ENCODE data around the gene B3GALNT2. TPM values are rescaled to one million over a fixed set of nuclear protein-coding genes. Genes with fewer than 3 reads are reported as not detected.

The B3GALNT2 gene
- polyA plus RNA-seq, 3 donors: 8.9 to 11.8 (median 10.4) TPM

GRCh38 chr1:235513495-235514366, 9.5 kb upstream of the B3GALNT2 start:
- 91% methylated on average over 3 of the region's 8 CpGs for WGBS (ENCODE audit: insufficient coverage)
- no peak overlapping the region for H3K27ac ChIP-seq (ENCODE audit: low read depth in 1 of 2, low read length in 2 of 2)
- no peaks in the 10 kb centered on the region for H3K36me3 Mint-ChIP-seq
- H3K4me1 ChIP-seq (ENCODE audit: control insufficient read depth in 1 of 2, insufficient read depth in 2 of 2, low read length in 2 of 2): peaks cover 3 to 5% of the 10 kb centered on the region in 2 donors
- TF ChIP-seq, protein P1, sequence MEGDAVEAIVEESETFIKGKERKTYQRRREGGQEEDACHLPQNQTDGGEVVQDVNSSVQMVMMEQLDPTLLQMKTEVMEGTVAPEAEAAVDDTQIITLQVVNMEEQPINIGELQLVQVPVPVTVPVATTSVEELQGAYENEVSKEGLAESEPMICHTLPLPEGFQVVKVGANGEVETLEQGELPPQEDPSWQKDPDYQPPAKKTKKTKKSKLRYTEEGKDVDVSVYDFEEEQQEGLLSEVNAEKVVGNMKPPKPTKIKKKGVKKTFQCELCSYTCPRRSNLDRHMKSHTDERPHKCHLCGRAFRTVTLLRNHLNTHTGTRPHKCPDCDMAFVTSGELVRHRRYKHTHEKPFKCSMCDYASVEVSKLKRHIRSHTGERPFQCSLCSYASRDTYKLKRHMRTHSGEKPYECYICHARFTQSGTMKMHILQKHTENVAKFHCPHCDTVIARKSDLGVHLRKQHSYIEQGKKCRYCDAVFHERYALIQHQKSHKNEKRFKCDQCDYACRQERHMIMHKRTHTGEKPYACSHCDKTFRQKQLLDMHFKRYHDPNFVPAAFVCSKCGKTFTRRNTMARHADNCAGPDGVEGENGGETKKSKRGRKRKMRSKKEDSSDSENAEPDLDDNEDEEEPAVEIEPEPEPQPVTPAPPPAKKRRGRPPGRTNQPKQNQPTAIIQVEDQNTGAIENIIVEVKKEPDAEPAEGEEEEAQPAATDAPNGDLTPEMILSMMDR (IDR thresholded peaks at IDR 0.05): peak; percentile 87
- no peak overlapping the region for H3K4me3 Mint-ChIP-seq
- peak; percentile 56 to 68 (median 61) for DNase-seq
- no peak overlapping the region for H3K4me3 ChIP-seq (replicated peaks in 1 of 3; ENCODE audit: low read depth in 2 of 3, low read length in 3 of 3)
- peaks cover 7% of the 10 kb centered on the region for H3K4me1 Mint-ChIP-seq
- no peaks in the 10 kb centered on the region for H3K27me3 ChIP-seq (ENCODE audit: control insufficient read depth in 2 of 2, insufficient read depth in 2 of 2, low read length in 2 of 2)
- H3K9me3 ChIP-seq (replicated peaks in 1 of 2; ENCODE audit: control insufficient read depth in 1 of 2, insufficient read depth in 1 of 2, low read length in 2 of 2): no peaks in the 10 kb centered on the region
- no peaks in the 10 kb centered on the region for H4K20me1 ChIP-seq (ENCODE audit: insufficient read depth, low read length)
- no peak overlapping the region for H3K4me2 ChIP-seq (replicated peaks; ENCODE audit: extremely low read depth, low read length, poor library complexity, severe bottlenecking)
- H3K9me3 Mint-ChIP-seq: no peaks in the 10 kb centered on the region
- no peak overlapping the region for H3K27ac Mint-ChIP-seq
- intact Hi-C loops (cut with micrococcal nuclease): loop anchor here in 1 of 2 donors (10.0 kb wide), 1 partner anchor 141 kb away; no protein-coding TSS in a partner anchor
- no peaks in the 10 kb centered on the region for H3K36me3 ChIP-seq (replicated peaks in 1 of 2; ENCODE audit: control insufficient read depth in 1 of 2, insufficient read depth in 2 of 2, low read length in 2 of 2)
- H3K27me3 Mint-ChIP-seq (ENCODE audit: low read depth in 3 of 3): peaks cover 0 to 4% (median 0%) of the 10 kb centered on the region in 3 donors
- H2AFZ ChIP-seq (ENCODE audit: insufficient read depth, low read depth, low read length, poor library complexity, severe bottlenecking): no peak overlapping the region
- no peaks in the 10 kb centered on the region for H3K79me2 ChIP-seq (ENCODE audit: insufficient read depth, low read length)
- no peak overlapping the region for H3K9ac ChIP-seq (ENCODE audit: insufficient read depth, low read length, poor library complexity, severe bottlenecking)

- Histone ChIP-seq H4K20me1 (ENCODE audit: insufficient read depth, low read length) (no peaks in the 10 kb centered on the region), H2AFZ (ENCODE audit: insufficient read depth, low read depth, low read length, poor library complexity, severe bottlenecking) (no peak overlapping the region), H3K4me2 (replicated peaks; ENCODE audit: extremely low read depth, low read length, poor library complexity, severe bottlenecking) (no peak overlapping the region), H3K36me3 (replicated peaks in 1 of 2; ENCODE audit: control insufficient read depth in 1 of 2, insufficient read depth in 2 of 2, low read length in 2 of 2) (no peaks in the 10 kb centered on the region), H3K27ac (ENCODE audit: low read depth in 1 of 2, low read length in 2 of 2) (no peak overlapping the region), H3K9ac (ENCODE audit: insufficient read depth, low read length, poor library complexity, severe bottlenecking) (no peak overlapping the region), H3K4me3 (replicated peaks in 1 of 3; ENCODE audit: low read depth in 2 of 3, low read length in 3 of 3) (no peak overlapping the region), H3K9me3 (replicated peaks in 1 of 2; ENCODE audit: control insufficient read depth in 1 of 2, insufficient read depth in 1 of 2, low read length in 2 of 2) (no peaks in the 10 kb centered on the region), H3K4me1 (ENCODE audit: control insufficient read depth in 1 of 2, insufficient read depth in 2 of 2, low read length in 2 of 2) (peaks cover 3 to 5% of the 10 kb centered on the region in 2 donors), H3K79me2 (ENCODE audit: insufficient read depth, low read length) (no peaks in the 10 kb centered on the region), H3K27me3 (ENCODE audit: control insufficient read depth in 2 of 2, insufficient read depth in 2 of 2, low read length in 2 of 2) (no peaks in the 10 kb centered on the region)
- 78% methylated on average over 10 of the region's 13 CpGs for WGBS (ENCODE audit: insufficient coverage)
- Mint-ChIP-seq H3K27me3 (ENCODE audit: low read depth in 3 of 3) (peaks cover 0 to 4% (median 2%) of the 10 kb centered on the region in 3 donors), H3K36me3 (no peaks in the 10 kb centered on the region), H3K4me3 (no peak overlapping the region), H3K9me3 (no peaks in the 10 kb centered on the region), H3K27ac (no peak overlapping the region), H3K4me1 (peaks cover 7% of the 10 kb centered on the region)
- intact Hi-C loops (cut with micrococcal nuclease): loop anchor here in 1 of 2 donors (10.0 kb wide), 1 partner anchor 143 kb away; no protein-coding TSS in a partner anchor
- TF ChIP-seq, protein P1 (IDR thresholded peaks at IDR 0.05): no peak
- no peak for DNase-seq
Measured at GRCh38 chr1:235511470-235512240, 7.4 kb upstream of the B3GALNT2 start.

All from CD14-positive monocyte (primary cell).